OCI-LY1 (cell line): Measurements from ENCODE around the gene CCDC85C.

ENCODE experiments used
- H2AFZ ChIP-seq: fragments of 200-600 bp; sonication (generic), shearing (Covaris generic); 2 replicates; pipeline ENCODE4 v1.6.0; 2014; ENCODE audit warnings: antibody characterized with exemption, mild to moderate bottlenecking, low read length
- H3F3A ChIP-seq: fragments of 200-600 bp; sonication (generic), shearing (Covaris generic); 2 replicates; pipeline ENCODE4 v1.6.0; 2014; ENCODE audit warnings: mild to moderate bottlenecking, antibody characterized with exemption, low read length, moderate library complexity; ENCODE audit not compliant: insufficient read depth
- H3K27ac ChIP-seq: fragments of 200-600 bp; sonication (generic); 2 replicates; pipeline ENCODE4 v1.5.1; 2014; ENCODE audit warnings: low read length, mixed run types, mild to moderate bottlenecking, low read depth; ENCODE audit not compliant: poor library complexity, severe bottlenecking
- H3K27me3 ChIP-seq: fragments of 200-600 bp; sonication (generic); 2 replicates; pipeline ENCODE4 v1.6.0; 2014; ENCODE audit warnings: antibody characterized with exemption, mild to moderate bottlenecking, low read length, moderate library complexity; ENCODE audit not compliant: insufficient read depth
- H3K36me3 ChIP-seq: fragments of 200-600 bp; sonication (generic); 2 replicates; pipeline ENCODE4 v1.6.1; 2014; ENCODE audit warnings: mild to moderate bottlenecking, antibody characterized with exemption, low read length, moderate library complexity, mixed read lengths; ENCODE audit not compliant: insufficient read depth
- H3K4me1 ChIP-seq: fragments of 200-600 bp; sonication (generic); 2 replicates; pipeline ENCODE4 v1.5.1; 2014; ENCODE audit warnings: mild to moderate bottlenecking, low read length, moderate library complexity; ENCODE audit not compliant: insufficient read depth, severe bottlenecking
- H3K4me2 ChIP-seq: fragments of 200-600 bp; sonication (generic), shearing (Covaris generic); 2 replicates; pipeline ENCODE4 v1.6.1; 2014; ENCODE audit warnings: low read length
- H3K4me3 ChIP-seq: fragments of 200-600 bp; sonication (generic); 2 replicates; pipeline ENCODE4 v1.5.1; 2014; ENCODE audit warnings: low read length, low read depth, mild to moderate bottlenecking, mixed read lengths; ENCODE audit not compliant: poor library complexity, severe bottlenecking
- H3K79me2 ChIP-seq: fragments of 200-600 bp; shearing (Covaris generic); 2 replicates; pipeline ENCODE4 v1.6.1; 2016; ENCODE audit warnings: mixed run types, low read length, mixed read lengths; ENCODE audit not compliant: insufficient read depth
- H3K9ac ChIP-seq: fragments of 200-600 bp; sonication (generic), shearing (Covaris generic); 2 replicates; pipeline ENCODE4 v1.6.1; 2014; ENCODE audit warnings: mild to moderate bottlenecking, low read length, mixed read lengths
- H3K9me2 ChIP-seq: fragments of 200-600 bp; sonication (generic), shearing (Covaris generic); 2 replicates; pipeline ENCODE4 v1.6.1; 2014; ENCODE audit warnings: low read depth, mild to moderate bottlenecking, low read length, mixed read lengths
- H3K9me3 ChIP-seq: fragments of 200-600 bp; shearing (Covaris generic); 2 replicates; pipeline ENCODE4 v1.6.1; 2014; ENCODE audit warnings: low read length, mixed read lengths
- H4K20me1 ChIP-seq: fragments of 200-600 bp; sonication (generic), shearing (Covaris generic); 2 replicates; pipeline ENCODE4 v1.6.0; 2016; ENCODE audit warnings: mild to moderate bottlenecking, low read length; ENCODE audit not compliant: insufficient read depth
- CTCF ChIP-seq: fragments of 200-600 bp; sonication (generic), shearing (Covaris generic); IDR thresholded peaks from 2 replicates; pipeline ENCODE4 v1.5.1; 2017; ENCODE audit warnings: mild to moderate bottlenecking, antibody characterized with exemption, low read length, moderate library complexity, mixed read lengths
- EZH2 ChIP-seq: fragments of 200-600 bp; sonication (generic), shearing (Covaris generic); IDR thresholded peaks from 2 replicates; pipeline ENCODE4 v1.8.0; 2017; ENCODE audit warnings: borderline replicate concordance, mixed run types, mild to moderate bottlenecking, antibody characterized with exemption, low read length, moderate library complexity, mixed read lengths

Gene CCDC85C

GRCh38 chr14:99462210-99462609 lies 141.8 kb downstream of the CCDC85C start:
- Histone ChIP-seq H3K27me3 (no peaks in the 10 kb centered on the region), H3K4me2 (no peak overlapping the region), H3K9me2 (no peaks in the 10 kb centered on the region), H2AFZ (no peak overlapping the region), H3K27ac (no peak overlapping the region), H4K20me1 (no peaks in the 10 kb centered on the region), H3K9ac (no peak overlapping the region), H3K4me1 (no peaks in the 10 kb centered on the region), H3F3A (no peaks in the 10 kb centered on the region), H3K79me2 (peaks cover 6% of the 10 kb centered on the region; the same call in 1 of the 2 replicates), H3K36me3 (peaks cover 38% of the 10 kb centered on the region; the same call in 1 of the 2 replicates), H3K4me3 (no peak overlapping the region), H3K9me3 (no peaks in the 10 kb centered on the region)
- TF ChIP-seq EZH2 (no peak), CTCF (no peak)

- H4K20me1 ChIP-seq, result no peaks in the 10 kb centered on the region
- no peak overlapping the region for H3K4me2 ChIP-seq
- H3F3A ChIP-seq, result no peaks in the 10 kb centered on the region
- H3K27ac ChIP-seq, result no peak overlapping the region
- no peak overlapping the region for H2AFZ ChIP-seq
- H3K36me3 ChIP-seq, result peaks cover 45% of the 10 kb centered on the region; the same call in 1 of the 2 replicates
- no peaks in the 10 kb centered on the region for H3K4me1 ChIP-seq
- no peak overlapping the region for H3K9ac ChIP-seq
- H3K27me3 ChIP-seq, result no peaks in the 10 kb centered on the region
- H3K9me2 ChIP-seq, result no peaks in the 10 kb centered on the region
- no peak overlapping the region for H3K4me3 ChIP-seq
- TF ChIP-seq EZH2, result no peak
- no peak for TF ChIP-seq CTCF
- H3K9me3 ChIP-seq, result no peaks in the 10 kb centered on the region
- no peaks in the 10 kb centered on the region for H3K79me2 ChIP-seq
Observed at GRCh38 chr14:99461411-99462085, 142.5 kb downstream of the CCDC85C start.

GRCh38 chr14:99460793-99461192 lies 143.2 kb downstream of the CCDC85C start:
- Histone ChIP-seq H3K9ac (no peak overlapping the region), H4K20me1 (no peaks in the 10 kb centered on the region), H3K9me3 (no peaks in the 10 kb centered on the region), H2AFZ (no peak overlapping the region), H3K9me2 (no peaks in the 10 kb centered on the region), H3K36me3 (peaks cover 52% of the 10 kb centered on the region), H3K79me2 (no peaks in the 10 kb centered on the region), H3K27ac (no peak overlapping the region), H3F3A (no peaks in the 10 kb centered on the region), H3K4me3 (no peak overlapping the region), H3K4me2 (no peak overlapping the region), H3K27me3 (no peaks in the 10 kb centered on the region), H3K4me1 (no peaks in the 10 kb centered on the region)
- TF ChIP-seq CTCF (no peak), EZH2 (no peak)
